Cardiac fibroblast (primary cell): ENCODE results near the gene ERMN.
"Not testable (repeated sequence)": the region's sequence is repeated elsewhere in the genome, so short reads cannot be mapped to it uniquely, and the experiment has no call there.

Experiments
- DNase-seq, 2 donors: peaks; one replicate each; pipeline versions ENCODE4 v3.0.0 to v3.0.0-alpha.2; 2010; ENCODE audit warnings: low read depth in 2 of 2
- H3K4me3 ChIP-seq, 2 donors: replicated peaks in 1 of 2; 1 replicate in 1 of 2; 2 replicates in 1 of 2; pipeline ENCODE4 v1.5.1; 2011; ENCODE audit warnings: low read depth in 2 of 2, low read length in 2 of 2, mild to moderate bottlenecking in 2 of 2, moderate library complexity in 1 of 2
- CTCF ChIP-seq: IDR thresholded peaks from one replicate; pipeline ENCODE4 v1.5.1; 2011; ENCODE audit warnings: low read depth, mild to moderate bottlenecking, low read length, inconsistent platforms

Gene ERMN

GRCh38 chr2:157361526-157361925 lies 35.9 kb upstream of the ERMN start:
- no peak for DNase-seq
- no peak for TF ChIP-seq CTCF

GRCh38 chr2:157359628-157360027 lies 34.0 kb upstream of the ERMN start:
- H3K4me3 ChIP-seq, result no peak overlapping the region

More at GRCh38 chr2:157361526-157361925, 35.9 kb upstream of the ERMN start:
- no peak overlapping the region for H3K4me3 ChIP-seq

GRCh38 chr2:157355618-157356017 lies 30.0 kb upstream of the ERMN start:
- no peak for TF ChIP-seq CTCF

More at GRCh38 chr2:157359628-157360027, 34.0 kb upstream of the ERMN start:
- no peak for DNase-seq
- TF ChIP-seq CTCF, result no peak

GRCh38 chr2:157349949-157350515 lies 24.4 kb upstream of the ERMN start:
- TF ChIP-seq CTCF, result no peak
- no peak overlapping the region for H3K4me3 ChIP-seq
- peak; percentile 3 to 67 for DNase-seq

More at GRCh38 chr2:157355618-157356017, 30.0 kb upstream of the ERMN start:
- DNase-seq, result peak; percentile 5 to 50
- no peak overlapping the region for H3K4me3 ChIP-seq

GRCh38 chr2:157348291-157348921 lies 22.8 kb upstream of the ERMN start:
- DNase-seq, result no peak
- H3K4me3 ChIP-seq, result no peak overlapping the region
- TF ChIP-seq CTCF, result no peak

GRCh38 chr2:157345647-157346389 lies 20.2 kb upstream of the ERMN start:
- DNase-seq, result no peak
- no peak overlapping the region for H3K4me3 ChIP-seq

GRCh38 chr2:157341381-157341780 lies 15.8 kb upstream of the ERMN start:
- DNase-seq, result peak; percentile 10 to 14
- H3K4me3 ChIP-seq, result not testable (repeated sequence)

More at GRCh38 chr2:157345647-157346389, 20.2 kb upstream of the ERMN start:
- TF ChIP-seq CTCF, result no peak
